A549 (cell line): Measurements from ENCODE around the gene PURB.

ENCODE experiments used
- BHLHE40 ChIP-seq: IDR thresholded peaks from 2 replicates; pipeline ENCODE4 v1.6.1; 2012; ENCODE audit warnings: low read depth, low read length, inconsistent platforms
- CHD2 ChIP-seq: fragments of 150-350 bp; IDR thresholded peaks from 2 replicates; pipeline ENCODE4 v1.6.1; 2014; ENCODE audit warnings: low read length; ENCODE audit not compliant: partially characterized antibody
- CTCF ChIP-seq: fragments of >200 bp; sonication (Bioruptor Twin); formaldehyde crosslinking; IDR thresholded peaks from 3 replicates; pipeline ENCODE4 v1.5.1; 2016
- EP300 ChIP-seq, 2 experiments: fragments of >200 bp; sonication (Bioruptor Twin); formaldehyde crosslinking; IDR thresholded peaks; 2 replicates in 1 of 2; 3 replicates in 1 of 2; pipeline ENCODE4 v1.6.1; 2016 to 2017
- FOXS1 ChIP-seq: fragments of 250-450 bp; sonication (Bioruptor Pico); IDR thresholded peaks from 2 replicates; pipeline ENCODE4 v1.5.0; 2020; ENCODE audit warnings: mild to moderate bottlenecking, moderate library complexity
- KDM1A ChIP-seq: fragments of 200-600 bp; sonication (generic); IDR thresholded peaks from 2 replicates; pipeline ENCODE4 v1.6.1; 2016; ENCODE audit warnings: low read depth, mild to moderate bottlenecking
- POLR2A ChIP-seq: IDR thresholded peaks from 2 replicates; pipeline ENCODE4 v1.6.1; 2012; ENCODE audit warnings: mild to moderate bottlenecking, low read length
- POLR2AphosphoS2 ChIP-seq: conservative IDR thresholded peaks from 2 replicates; pipeline ENCODE4 v1.6.1; 2012; ENCODE audit warnings: low read length, improper control_type of control experiment, inconsistent platforms
- RARB ChIP-seq: fragments of 250-450 bp; sonication (Bioruptor Pico); IDR thresholded peaks from 2 replicates; pipeline ENCODE4 v1.8.0; 2021; ENCODE audit warnings: mild to moderate bottlenecking, moderate library complexity
- SMC3 ChIP-seq: fragments of >200 bp; sonication (Bioruptor Twin); formaldehyde crosslinking; IDR thresholded peaks from 3 replicates; pipeline ENCODE4 v1.6.1; 2018; ENCODE audit warnings: inconsistent platforms

GRCh38 chr7:44876393-44876792, 8.9 kb downstream of the PURB start:
- TF ChIP-seq FOXS1 (no peak), CTCF (no peak), POLR2AphosphoS2 (no peak), EP300 (IDR thresholded peaks at IDR 0.05) (no peak), POLR2A (no peak), SMC3 (no peak), CHD2 (no peak), RARB (no peak), KDM1A (no peak), BHLHE40 (no peak)
